Stimulated activated CD8-positive, alpha-beta memory T cell treated with anti-CD3 and anti-CD28 coated beads, Interleukin-7, amount 100 ng/mL, for 24 hours (primary cell): ENCODE data around the gene ARHGAP27.
"Not testable (repeated sequence)": the region's sequence is repeated elsewhere in the genome, so short reads cannot be mapped to it uniquely, and the experiment has no call there.

Source experiments
- DNase-seq: peaks from one replicate; pipeline ENCODE4 v3.0.0-alpha.2; 2020; ENCODE audit warnings: low read depth

ARHGAP27 gene, protein sequence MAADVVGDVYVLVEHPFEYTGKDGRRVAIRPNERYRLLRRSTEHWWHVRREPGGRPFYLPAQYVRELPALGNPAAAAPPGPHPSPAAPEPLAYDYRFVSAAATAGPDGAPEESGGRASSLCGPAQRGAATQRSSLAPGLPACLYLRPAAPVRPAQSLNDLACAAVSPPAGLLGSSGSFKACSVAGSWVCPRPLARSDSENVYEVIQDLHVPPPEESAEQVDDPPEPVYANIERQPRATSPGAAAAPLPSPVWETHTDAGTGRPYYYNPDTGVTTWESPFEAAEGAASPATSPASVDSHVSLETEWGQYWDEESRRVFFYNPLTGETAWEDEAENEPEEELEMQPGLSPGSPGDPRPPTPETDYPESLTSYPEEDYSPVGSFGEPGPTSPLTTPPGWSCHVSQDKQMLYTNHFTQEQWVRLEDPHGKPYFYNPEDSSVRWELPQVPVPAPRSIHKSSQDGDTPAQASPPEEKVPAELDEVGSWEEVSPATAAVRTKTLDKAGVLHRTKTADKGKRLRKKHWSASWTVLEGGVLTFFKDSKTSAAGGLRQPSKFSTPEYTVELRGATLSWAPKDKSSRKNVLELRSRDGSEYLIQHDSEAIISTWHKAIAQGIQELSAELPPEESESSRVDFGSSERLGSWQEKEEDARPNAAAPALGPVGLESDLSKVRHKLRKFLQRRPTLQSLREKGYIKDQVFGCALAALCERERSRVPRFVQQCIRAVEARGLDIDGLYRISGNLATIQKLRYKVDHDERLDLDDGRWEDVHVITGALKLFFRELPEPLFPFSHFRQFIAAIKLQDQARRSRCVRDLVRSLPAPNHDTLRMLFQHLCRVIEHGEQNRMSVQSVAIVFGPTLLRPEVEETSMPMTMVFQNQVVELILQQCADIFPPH

GRCh38 chr17:45432405-45433158, at the start of gene ARHGAP27:
Gene ARHGAP27 (minus strand): TSS chr17:45432870. CDS start chr17:45430279, 2,591 bp downstream.
- DNase-seq: no peak

DNA sequence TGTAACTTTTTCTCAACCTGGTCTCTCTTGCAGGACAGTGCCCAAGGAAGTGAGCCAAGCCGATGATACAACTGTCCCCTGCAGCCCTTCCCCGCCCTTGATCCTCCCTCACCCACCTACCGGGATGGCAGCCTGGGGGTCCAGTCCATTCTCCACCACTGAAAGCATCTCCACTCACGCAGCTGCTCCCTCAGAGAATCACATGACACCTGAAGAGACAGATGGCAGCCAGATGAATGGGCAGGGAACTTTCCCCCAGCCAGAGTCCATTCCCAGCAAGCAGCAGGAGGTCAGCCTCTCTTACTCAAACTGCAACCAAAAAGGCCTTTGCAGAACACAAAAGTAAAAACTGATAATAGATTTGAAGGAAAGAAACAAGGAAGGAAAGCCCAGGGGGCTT, 49.6 kb upstream of the ARHGAP27 start:
- DNase-seq: not testable (repeated sequence)

GRCh38 chr17:45475436-45475835, 42.8 kb upstream of the ARHGAP27 start:
- not testable (repeated sequence) for DNase-seq

GRCh38 chr17:45472249-45472648, 39.6 kb upstream of the ARHGAP27 start:
- not testable (repeated sequence) for DNase-seq

DNA sequence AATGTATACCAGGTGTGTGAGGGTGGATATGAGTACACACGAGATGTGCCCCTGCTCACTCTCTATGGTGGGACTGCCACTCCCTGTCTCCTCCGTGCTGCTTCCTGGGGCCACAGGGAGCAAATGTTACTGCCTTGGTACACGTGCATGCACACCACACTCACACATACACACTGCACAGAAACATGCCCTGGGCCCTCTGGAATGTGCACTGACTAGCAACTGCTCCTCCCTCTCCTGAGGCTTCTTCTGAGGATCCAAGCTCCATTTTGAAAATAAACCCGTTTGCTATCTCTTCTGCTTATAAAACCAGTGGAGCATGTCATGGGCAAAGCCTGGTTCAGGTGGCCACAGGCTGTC, 36.5 kb upstream of the ARHGAP27 start:
- DNase-seq: not testable (repeated sequence)

DNA sequence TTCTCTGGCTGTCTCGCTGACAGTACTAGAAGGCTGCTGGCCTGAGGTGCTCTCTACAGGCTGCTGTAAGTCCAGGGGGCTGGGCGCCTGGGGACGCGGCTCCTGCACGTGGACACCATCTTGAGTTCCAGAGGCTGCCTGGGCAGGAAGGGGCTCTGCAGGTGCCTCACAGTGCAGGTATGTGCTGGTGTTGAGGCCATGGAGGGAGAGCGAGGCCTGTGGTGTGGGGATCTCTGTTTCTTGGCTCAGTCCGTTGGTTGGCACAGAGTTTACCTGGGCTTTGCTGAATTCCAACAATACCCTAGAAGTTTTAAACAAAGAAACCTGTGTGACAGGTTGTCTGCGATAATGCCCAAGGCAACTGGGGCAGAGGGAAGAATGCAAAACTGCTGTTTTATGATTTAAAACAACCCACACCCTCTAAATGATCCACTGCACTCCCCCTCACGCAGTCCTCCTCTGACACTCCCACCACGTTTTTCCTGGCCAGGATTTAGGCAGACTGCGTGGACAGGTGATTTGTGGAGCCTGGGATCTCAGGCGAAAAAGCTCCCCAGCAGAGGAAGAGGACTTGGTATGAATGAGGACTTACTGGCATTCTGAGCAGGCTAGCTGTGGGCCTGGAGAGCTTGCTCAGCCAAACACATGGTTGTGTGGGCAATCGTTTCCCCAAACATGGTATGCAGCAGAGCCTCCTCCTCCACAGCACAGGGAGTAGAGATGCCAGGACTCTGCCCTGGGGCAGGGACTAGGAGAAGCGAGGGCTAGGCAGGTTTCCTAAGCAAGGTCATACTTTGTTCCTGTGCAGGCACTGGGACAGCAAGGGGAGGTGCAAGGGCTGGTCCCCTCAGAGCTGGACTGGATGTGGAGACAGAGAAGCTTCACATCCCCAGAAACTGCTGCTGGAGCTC, 35.9 kb upstream of the ARHGAP27 start:
- not testable (repeated sequence) for DNase-seq

- DNase-seq: not testable (repeated sequence)
These were observed 29.1 kb upstream of the ARHGAP27 start for GRCh38 chr17:45461524-45462327.

DNA sequence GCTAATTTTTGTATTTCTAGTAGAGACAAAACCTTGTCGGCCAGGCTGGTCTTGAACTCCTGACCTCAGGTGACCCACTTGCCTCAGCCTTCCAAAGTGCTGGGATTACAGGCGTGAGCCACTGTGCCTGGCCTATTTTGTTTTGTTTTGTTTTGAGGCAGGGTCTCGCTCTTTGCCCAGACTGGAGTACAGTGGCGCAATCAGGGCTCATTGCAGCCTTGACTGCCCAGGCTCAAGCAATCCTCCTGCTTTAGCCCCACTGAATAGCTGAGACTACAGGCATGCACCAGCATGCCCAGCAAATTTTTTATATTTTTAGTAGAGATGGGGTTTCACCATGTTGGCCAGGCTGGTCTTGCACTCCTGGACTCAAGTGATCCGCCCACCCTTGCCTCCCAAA, 27.8 kb upstream of the ARHGAP27 start:
- DNase-seq: not testable (repeated sequence)

DNA sequence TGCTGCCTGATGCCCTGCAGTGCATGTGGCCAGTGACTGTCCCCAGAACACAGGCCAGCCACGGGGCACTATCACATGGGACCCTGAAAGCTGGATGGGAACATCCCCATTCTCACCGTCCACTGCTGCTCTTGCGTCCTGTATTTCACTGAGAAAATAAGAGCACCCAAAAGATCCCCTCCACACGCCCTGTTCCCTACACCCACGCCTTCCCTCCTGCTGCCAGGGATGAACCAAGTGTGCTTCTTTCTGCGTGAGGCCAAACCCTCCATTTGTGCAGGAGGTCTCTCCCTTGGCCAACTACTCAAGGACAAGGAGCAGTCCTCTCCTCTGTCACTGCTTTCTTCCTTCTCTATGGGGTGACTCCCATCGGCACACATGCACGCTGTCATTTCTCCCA, 21.7 kb upstream of the ARHGAP27 start:
- not testable (repeated sequence) for DNase-seq

GRCh38 chr17:45453731-45454130, 21.1 kb upstream of the ARHGAP27 start:
- not testable (repeated sequence) for DNase-seq

GRCh38 chr17:45453225-45453534, 20.5 kb upstream of the ARHGAP27 start:
- DNase-seq: not testable (repeated sequence)

DNA sequence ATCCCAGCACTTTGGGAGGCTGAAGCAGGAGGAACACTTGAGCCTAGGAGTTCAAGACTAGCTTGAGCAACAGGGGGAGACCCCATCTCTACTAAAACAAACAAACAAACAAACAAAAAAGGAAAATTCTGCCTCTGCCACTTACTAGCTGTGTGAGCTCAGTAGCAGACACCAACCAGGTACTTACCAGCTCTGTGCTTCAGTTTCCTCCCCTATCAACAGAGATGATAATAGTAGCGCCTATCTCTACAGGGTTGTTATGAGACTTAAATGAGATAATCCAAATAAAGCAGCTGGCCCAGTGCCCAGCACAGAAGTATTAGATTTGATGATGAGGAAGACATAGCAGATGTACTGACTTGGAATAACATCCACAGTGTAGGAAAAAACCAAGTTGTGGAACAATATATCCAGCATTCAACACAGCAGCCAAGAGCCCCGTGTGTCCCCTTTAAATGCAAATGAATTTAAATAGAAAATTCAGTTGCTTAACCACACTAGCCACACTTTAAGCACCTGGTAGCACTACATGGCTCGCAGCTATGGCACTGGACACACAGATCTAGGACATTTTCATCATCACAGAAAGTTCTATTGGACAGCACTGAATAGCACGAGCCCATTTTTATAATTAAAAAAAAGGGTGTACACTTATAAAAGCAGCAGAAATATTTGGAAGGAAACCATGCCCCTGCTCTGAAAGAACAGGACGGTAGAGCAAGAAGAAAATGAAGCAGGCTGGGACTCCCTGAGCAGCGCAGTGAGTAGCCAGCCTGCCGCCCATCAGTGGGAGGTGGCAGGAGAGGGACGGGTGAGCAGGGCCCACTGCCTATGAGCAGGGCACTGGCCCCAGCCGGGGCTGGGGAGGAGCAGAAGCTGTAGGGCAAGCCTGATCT, 19.9 kb upstream of the ARHGAP27 start:
- DNase-seq: not testable (repeated sequence)

GRCh38 chr17:45451660-45452059, 19.0 kb upstream of the ARHGAP27 start:
- DNase-seq: not testable (repeated sequence)

GRCh38 chr17:45451131-45451530, 18.5 kb upstream of the ARHGAP27 start:
- no peak for DNase-seq

DNA sequence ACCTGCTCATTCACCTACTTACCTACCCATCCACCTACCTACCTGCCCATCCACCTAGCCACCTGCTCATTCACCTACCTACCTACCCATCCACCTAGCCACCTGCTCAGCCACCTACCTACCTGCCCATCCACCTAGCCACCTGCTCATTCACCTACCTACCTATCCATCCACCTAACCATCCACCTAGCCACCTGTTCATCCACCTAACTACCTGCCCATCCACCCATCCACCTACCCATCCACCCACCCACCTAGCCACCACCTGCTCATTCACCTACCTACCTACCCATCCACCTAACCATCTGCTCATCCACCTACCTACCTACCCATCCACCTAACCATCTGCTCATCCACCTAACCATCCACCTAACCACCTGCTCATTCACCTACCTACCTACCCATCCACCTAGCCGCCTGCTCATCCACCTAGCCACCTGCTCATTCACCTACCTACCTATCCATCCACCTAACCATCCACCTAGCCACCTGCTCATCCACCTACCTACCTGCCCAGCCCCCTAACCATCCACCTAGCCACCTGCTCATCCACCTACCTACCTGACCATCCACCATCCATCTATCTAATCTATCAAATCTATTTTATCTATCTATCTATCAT, 17.1 kb upstream of the ARHGAP27 start:
- DNase-seq: not testable (repeated sequence)

- not testable (repeated sequence) for DNase-seq
These were observed 16.6 kb upstream of the ARHGAP27 start for GRCh38 chr17:45449260-45449659.

- not testable (repeated sequence) for DNase-seq
These were observed 15.8 kb upstream of the ARHGAP27 start for GRCh38 chr17:45448483-45448882.

DNA sequence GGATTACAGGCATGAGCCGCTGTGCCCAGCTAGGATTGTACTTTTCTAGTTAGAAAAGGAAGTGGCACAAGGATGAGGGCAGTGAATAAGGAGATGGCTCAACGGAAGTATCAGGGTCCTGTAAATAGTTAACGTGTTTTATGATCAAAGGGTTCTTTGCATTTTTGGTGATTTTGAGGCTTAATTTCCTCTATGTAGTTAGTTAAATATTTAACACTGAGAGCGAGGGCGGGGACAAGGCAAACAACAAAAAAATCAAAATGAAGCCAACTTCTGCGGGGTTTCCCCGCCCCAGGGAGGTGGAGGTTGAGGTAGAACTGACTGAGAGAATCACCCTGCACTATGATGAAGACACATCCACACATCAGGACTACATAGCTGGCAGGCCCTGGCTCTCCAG, 15.4 kb upstream of the ARHGAP27 start:
- DNase-seq: not testable (repeated sequence)

- not testable (repeated sequence) for DNase-seq
These were observed 15.0 kb upstream of the ARHGAP27 start for GRCh38 chr17:45447650-45448049.
